Peyer's patch (tissue), 4 donors: Measurements from ENCODE around the gene MCF2L2. TPM values are rescaled to one million over a fixed set of nuclear protein-coding genes. Genes with fewer than 3 reads are reported as not detected.

ENCODE experiments used
- DNase-seq, 3 donors: peaks; one replicate each; pipeline ENCODE4 v3.0.0-alpha.2; 2017 to 2019
- H3K27ac ChIP-seq, 4 donors: fragments of 200-600 bp; sonication (generic); one replicate each; pipeline ENCODE4 v1.5.1; 2016 to 2019
- H3K27me3 ChIP-seq, 2 donors: fragments of 200-600 bp; sonication (generic); one replicate each; pipeline ENCODE4 v1.5.1; 2019
- H3K36me3 ChIP-seq, 3 donors: fragments of 200-600 bp; sonication (generic); one replicate each; pipeline ENCODE4 v1.5.1; 2016 to 2019
- H3K4me1 ChIP-seq, 4 donors: fragments of 200-600 bp; sonication (generic); one replicate each; pipeline ENCODE4 v1.5.1; 2016 to 2019
- H3K4me3 ChIP-seq, 4 donors: fragments of 200-600 bp; sonication (generic); 1 replicate in 3 of 4; 2 replicates in 1 of 4; pipeline ENCODE4 v1.5.1; 2016 to 2019; ENCODE audit warnings: mild to moderate bottlenecking in 1 of 4
- H3K9me3 ChIP-seq, 4 donors: fragments of 200-600 bp; sonication (generic); one replicate each; pipeline ENCODE4 v1.5.1; 2016 to 2019; ENCODE audit warnings: mild to moderate bottlenecking in 1 of 4
- CTCF ChIP-seq, 6 experiments: fragments of 450-650 bp in 4 of 6; fragments of 200-600 bp in 2 of 6; sonication (generic) in 1 of 6; IDR thresholded peaks; one replicate each; pipeline ENCODE4 v1.5.1; 2017 to 2019; ENCODE audit warnings: antibody characterized with exemption in 6 of 6, mild to moderate bottlenecking in 3 of 6, moderate library complexity in 1 of 6
- POLR2A ChIP-seq, 2 donors: fragments of 450-650 bp; IDR thresholded peaks; one replicate each; pipeline ENCODE4 v1.5.1; 2017; ENCODE audit warnings: antibody characterized with exemption in 2 of 2, mild to moderate bottlenecking in 2 of 2, moderate library complexity in 2 of 2
- total RNA-seq, 4 donors: library from RNA; depleted of rRNA; stranded (reverse); fragments of >200 nt; gene quantifications; one replicate each; pipeline ENCODE4 v1.1.0, GENCODE V29; 2016

Gene MCF2L2
- total RNA-seq, 4 donors from 2014 or later: 0.67 to 12.4 (median 1.1) TPM

DNA sequence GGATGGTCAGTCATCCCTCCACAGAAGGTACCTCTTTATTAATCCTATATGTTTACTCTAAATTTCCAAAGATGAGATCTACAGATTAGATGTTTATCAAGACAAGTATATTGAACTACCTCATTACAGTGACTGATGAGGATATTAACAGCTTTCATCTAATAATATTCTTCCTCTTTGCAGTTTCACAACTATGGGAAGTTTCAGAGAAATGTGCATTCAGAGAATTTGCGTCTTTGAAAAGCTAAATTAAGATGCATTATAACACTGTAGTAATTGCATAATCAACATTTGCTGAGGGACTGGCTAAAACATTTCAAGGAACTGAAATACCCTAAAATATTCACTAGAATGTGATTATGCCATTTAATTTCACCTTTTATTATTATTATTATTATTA is 46.7 kb downstream of the MCF2L2 start:
- Histone ChIP-seq H3K27me3 (no peaks in the 10 kb centered on the region), H3K4me1 (peaks cover 0 to 4% (median 0%) of the 10 kb centered on the region in 4 donors), H3K4me3 (no peak overlapping the region), H3K27ac (no peak overlapping the region), H3K36me3 (no peaks in the 10 kb centered on the region), H3K9me3 (no peaks in the 10 kb centered on the region)
- TF ChIP-seq CTCF (IDR thresholded peaks at IDR 0.05) (no peak), POLR2A (IDR thresholded peaks at IDR 0.05) (no peak)
- no peak for DNase-seq

GRCh38 chr3:183381179-183381578 is 47.2 kb downstream of the MCF2L2 start:
- no peaks in the 10 kb centered on the region for H3K9me3 ChIP-seq
- DNase-seq: no peak
- no peak overlapping the region for H3K27ac ChIP-seq

DNA sequence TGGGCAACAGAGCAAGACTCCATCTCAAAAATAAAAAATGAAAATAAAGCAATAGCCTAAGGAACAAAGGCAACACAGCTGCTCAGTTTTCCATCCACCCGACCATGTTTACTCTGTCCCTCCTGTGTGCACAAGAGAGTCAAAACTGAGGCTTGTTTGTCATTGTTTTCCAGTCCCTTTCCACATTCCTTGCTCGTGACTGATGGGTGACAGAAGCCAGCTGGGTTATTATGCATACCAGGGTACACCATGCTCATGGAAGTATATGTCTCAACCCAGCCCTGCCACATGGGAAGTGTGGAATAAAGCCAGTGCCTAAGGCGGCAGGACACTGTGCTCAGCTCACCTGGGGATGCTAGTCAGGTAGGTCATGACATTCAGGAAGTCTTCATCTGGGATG is 49.5 kb downstream of the MCF2L2 start:
- no peak for TF ChIP-seq CTCF (IDR thresholded peaks at IDR 0.05)
- TF ChIP-seq POLR2A (IDR thresholded peaks at IDR 0.05): no peak
- DNase-seq: no peak
- peaks cover 0 to 4% (median 0%) of the 10 kb centered on the region in 4 donors for H3K4me1 ChIP-seq
- H3K27me3 ChIP-seq: no peaks in the 10 kb centered on the region
- no peaks in the 10 kb centered on the region for H3K9me3 ChIP-seq
- H3K4me3 ChIP-seq: no peak overlapping the region
- no peaks in the 10 kb centered on the region for H3K36me3 ChIP-seq
- H3K27ac ChIP-seq: no peak overlapping the region

More at GRCh38 chr3:183381179-183381578, 47.2 kb downstream of the MCF2L2 start:
- Histone ChIP-seq H3K27me3 (no peaks in the 10 kb centered on the region), H3K4me1 (peaks cover 0 to 4% (median 0%) of the 10 kb centered on the region in 4 donors), H3K36me3 (no peaks in the 10 kb centered on the region), H3K4me3 (no peak overlapping the region)
- TF ChIP-seq CTCF (IDR thresholded peaks at IDR 0.05) (no peak), POLR2A (IDR thresholded peaks at IDR 0.05) (no peak)

DNA sequence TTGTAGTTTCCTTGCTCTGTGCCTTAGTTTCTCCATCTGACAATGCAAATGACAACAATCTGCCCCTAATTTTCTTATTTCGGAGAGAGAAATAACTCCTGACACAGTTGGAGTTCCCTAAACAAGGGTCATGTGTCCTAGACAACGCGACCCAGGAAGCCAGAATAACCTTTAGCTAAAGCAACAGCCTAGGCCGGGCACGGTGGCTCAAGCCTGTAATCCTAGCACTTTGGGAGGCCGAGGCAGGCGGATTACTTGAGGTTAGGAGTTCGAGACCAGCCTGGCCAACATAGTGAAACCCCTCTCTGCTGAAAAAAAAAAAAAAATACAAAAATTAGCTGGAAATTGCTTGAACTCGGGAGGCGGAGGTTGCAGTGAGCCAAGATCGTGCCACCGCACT is 49.9 kb downstream of the MCF2L2 start:
- no peak for DNase-seq

DNA sequence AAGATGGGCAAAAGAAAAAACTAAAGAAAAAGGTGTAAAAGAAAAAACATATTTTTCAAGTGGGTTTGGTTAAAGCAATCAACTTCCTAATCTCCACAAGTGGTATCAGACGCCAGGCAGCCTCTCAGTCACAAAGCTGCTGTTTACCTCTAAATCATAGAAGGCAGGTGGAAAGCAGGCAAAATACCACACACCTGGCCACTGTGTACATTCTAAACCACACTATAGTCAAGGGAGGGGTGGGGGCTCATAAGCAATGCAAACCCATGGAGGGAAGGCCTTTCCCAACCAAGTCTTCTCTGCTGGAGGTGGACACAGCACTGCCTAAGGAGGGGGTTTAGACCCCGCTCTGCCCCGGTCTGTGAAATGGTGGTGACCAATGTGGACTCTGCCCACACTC is 50.4 kb downstream of the MCF2L2 start:
- no peak for DNase-seq
- no peaks in the 10 kb centered on the region for H3K9me3 ChIP-seq

More for the DNA sequence above, 49.9 kb downstream of the MCF2L2 start:
- no peaks in the 10 kb centered on the region for H3K27me3 ChIP-seq
- no peaks in the 10 kb centered on the region for H3K36me3 ChIP-seq
- peaks cover 0 to 4% (median 0%) of the 10 kb centered on the region in 4 donors for H3K4me1 ChIP-seq
- peak overlapping the region in 1 of 4 donors; percentile 46 for H3K27ac ChIP-seq
- no peaks in the 10 kb centered on the region for H3K9me3 ChIP-seq
- TF ChIP-seq POLR2A (IDR thresholded peaks at IDR 0.05): no peak
- no peak for TF ChIP-seq CTCF (IDR thresholded peaks at IDR 0.05)
- H3K4me3 ChIP-seq: no peak overlapping the region

More for the DNA sequence above, 50.4 kb downstream of the MCF2L2 start:
- H3K36me3 ChIP-seq: no peaks in the 10 kb centered on the region
- H3K27ac ChIP-seq: peak overlapping the region in 1 of 4 donors; percentile 46
- no peaks in the 10 kb centered on the region for H3K27me3 ChIP-seq
- TF ChIP-seq CTCF (IDR thresholded peaks at IDR 0.05) (no peak), POLR2A (IDR thresholded peaks at IDR 0.05) (no peak)
- no peak overlapping the region for H3K4me3 ChIP-seq
- H3K4me1 ChIP-seq: peaks cover 0 to 4% (median 0%) of the 10 kb centered on the region in 4 donors
